MG63 (cell line): ENCODE data around the gene GSAP. TPM values are rescaled to one million over a fixed set of nuclear protein-coding genes. Genes with fewer than 3 reads are reported as not detected.
A peak's percentile ranks its signal among the peaks of the same experiment; 100 is the strongest.

Experiments used
- DNase-seq: peaks from one replicate; pipeline ENCODE4 v3.0.0-alpha.2; 2020
- H3K27me3 ChIP-seq: fragments of 250-450 bp; sonication (Bioruptor Pico); 2 replicates; pipeline ENCODE4 v1.5.1; 2020; ENCODE audit warnings: mild to moderate bottlenecking, moderate library complexity
- H3K36me3 ChIP-seq: fragments of 250-450 bp; sonication (Bioruptor Pico); 2 replicates; pipeline ENCODE4 v1.5.1; 2020; ENCODE audit warnings: mild to moderate bottlenecking, moderate library complexity
- H3K4me3 ChIP-seq: fragments of 250-450 bp; sonication (Bioruptor Pico); 2 replicates; pipeline ENCODE4 v1.5.1; 2020; ENCODE audit warnings: mild to moderate bottlenecking, moderate library complexity
- H3K9me3 ChIP-seq: fragments of 250-450 bp; sonication (Bioruptor Pico); 2 replicates; pipeline ENCODE4 v1.5.1; 2020; ENCODE audit warnings: mild to moderate bottlenecking, moderate library complexity
- total RNA-seq: library from RNA; depleted of rRNA; stranded (reverse); fragments of >200 nt; shearing (Covaris generic); gene quantifications from 2 replicates; pipeline ENCODE4 v1.2.3, GENCODE V29; 2014; ENCODE audit warnings: low replicate concordance

The GSAP gene
- total RNA-seq, 1 experiment from 2014 or later = 2.3 TPM

DNA sequence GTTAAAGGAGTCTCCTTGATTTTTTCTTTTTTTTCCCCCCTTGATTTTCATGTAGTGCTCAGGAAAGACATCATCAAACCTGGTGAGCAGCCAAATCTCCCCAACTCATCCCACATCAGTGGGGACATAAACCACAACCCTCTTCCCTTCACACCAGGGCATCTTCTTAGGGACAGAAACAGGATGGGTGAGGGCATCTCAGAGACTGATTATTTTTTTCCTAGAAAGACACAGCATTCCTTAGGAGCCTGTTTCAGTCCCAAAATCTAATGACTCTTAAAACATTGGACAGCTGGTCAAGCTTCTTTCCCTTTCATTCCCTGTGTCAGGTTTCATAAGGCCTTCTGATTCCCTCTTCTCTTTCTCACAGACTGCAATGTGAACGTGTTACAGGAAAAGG is 31.5 kb upstream of the GSAP start:
- H3K27me3 ChIP-seq = no peaks in the 10 kb centered on the region

DNA sequence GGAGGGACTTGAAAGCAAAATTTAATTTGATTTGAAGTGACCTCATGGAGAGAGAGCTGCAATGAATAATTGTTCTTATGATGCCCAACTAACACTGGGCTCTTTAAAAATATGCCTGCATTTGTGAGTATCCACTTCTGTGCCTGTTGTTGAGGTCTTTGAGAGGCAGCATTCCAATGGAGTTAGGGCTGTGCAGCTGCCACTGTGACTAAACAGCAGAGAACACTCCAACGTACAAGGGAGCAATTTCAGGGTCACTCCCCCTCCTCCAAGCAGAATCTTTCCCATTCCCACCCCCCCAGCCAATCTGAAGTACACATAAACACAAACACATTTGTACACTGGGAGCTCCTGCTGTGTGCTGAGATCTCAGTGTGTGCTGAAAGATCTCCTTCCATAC is 28.0 kb upstream of the GSAP start:
- Histone ChIP-seq H3K9me3 (no peaks in the 10 kb centered on the region), H3K36me3 (no peaks in the 10 kb centered on the region), H3K27me3 (no peaks in the 10 kb centered on the region), H3K4me3 (no peak overlapping the region)
- no peak for DNase-seq

More for the DNA sequence above, 31.5 kb upstream of the GSAP start:
- no peak for DNase-seq
- Histone ChIP-seq H3K9me3 (no peaks in the 10 kb centered on the region), H3K4me3 (no peak overlapping the region), H3K36me3 (no peaks in the 10 kb centered on the region)

DNA sequence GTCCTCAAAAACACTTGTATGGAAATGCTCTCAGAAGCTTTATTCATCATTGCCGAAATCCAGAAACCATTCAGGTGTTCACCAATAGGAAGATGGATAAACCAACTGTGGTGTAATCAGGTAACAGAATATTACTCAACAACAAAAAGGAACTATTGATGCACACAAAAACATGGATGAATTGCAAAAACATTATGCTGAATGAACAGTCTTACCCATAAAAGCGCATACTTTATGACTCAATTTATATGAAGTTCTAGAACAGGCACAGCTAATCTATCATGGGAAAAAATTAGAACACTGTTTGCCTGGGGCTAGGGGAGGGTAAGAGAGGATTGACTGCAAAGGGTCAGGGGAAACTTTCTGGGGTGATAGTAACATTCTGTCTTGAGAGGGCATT is 26.9 kb upstream of the GSAP start:
- DNase-seq = no peak
- H3K36me3 ChIP-seq = no peaks in the 10 kb centered on the region
- H3K4me3 ChIP-seq = no peak overlapping the region
- H3K27me3 ChIP-seq = no peaks in the 10 kb centered on the region
- no peaks in the 10 kb centered on the region for H3K9me3 ChIP-seq

DNA sequence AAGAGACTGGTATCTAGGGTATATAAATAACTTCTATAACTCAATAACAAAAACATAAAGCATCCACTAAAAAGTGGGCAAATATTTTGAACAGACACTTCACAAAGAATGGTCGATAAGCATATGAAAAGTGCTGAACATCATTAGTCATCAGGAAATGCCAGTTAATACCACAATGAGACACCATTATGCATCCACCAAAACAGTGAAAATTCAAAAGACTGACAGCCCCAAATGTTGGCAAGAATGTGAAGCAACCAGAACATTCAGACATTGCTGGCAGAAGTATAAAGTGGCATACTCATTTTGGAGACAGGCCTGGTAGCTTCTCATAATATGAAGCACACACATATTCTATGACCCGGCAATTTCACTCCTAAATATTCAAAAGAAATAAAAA is 26.5 kb upstream of the GSAP start:
- Histone ChIP-seq H3K4me3 (no peak overlapping the region), H3K9me3 (no peaks in the 10 kb centered on the region), H3K27me3 (no peaks in the 10 kb centered on the region), H3K36me3 (no peaks in the 10 kb centered on the region)
- peak; percentile 33 for DNase-seq

DNA sequence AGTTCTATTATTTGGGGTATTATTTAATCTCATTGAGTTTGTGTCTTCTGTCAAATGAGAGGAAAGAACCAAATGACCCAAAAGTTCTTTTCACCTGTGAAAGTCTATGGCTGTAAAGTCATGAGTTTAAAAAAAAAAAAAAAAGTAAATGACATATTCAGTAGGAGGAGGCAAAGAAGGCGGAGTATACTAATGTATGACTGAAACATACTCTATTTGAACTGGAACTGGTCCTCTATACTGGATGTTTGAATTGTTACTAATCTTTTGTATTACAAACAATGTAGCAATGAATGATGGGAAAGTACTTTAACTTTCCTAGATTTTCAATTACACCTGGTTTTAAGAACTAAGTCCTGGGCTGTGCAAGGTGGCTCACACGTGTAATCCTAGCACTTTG is 24.9 kb upstream of the GSAP start:
- Histone ChIP-seq H3K36me3 (no peaks in the 10 kb centered on the region), H3K27me3 (no peaks in the 10 kb centered on the region), H3K4me3 (no peak overlapping the region), H3K9me3 (no peaks in the 10 kb centered on the region)
- no peak for DNase-seq

DNA sequence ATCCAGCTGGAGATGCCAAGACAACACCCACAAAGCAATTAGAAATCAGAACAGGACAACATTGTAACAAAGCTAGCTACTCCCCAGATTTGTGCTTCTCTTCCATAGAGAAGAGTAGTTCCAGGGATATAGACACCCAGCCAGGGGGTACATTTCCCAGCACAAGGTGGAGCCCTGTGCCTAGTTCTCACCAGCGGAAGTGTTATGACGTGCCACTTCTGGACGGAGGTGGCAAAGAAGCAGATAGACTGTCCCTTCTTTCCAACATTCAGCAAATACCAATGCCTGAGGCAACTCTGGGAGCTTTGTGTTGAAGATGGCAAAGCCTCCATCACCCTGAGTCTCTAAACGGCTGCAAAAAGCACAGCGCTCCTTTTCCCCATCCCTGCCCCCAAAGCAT is 23.4 kb upstream of the GSAP start:
- Histone ChIP-seq H3K4me3 (no peak overlapping the region), H3K36me3 (no peaks in the 10 kb centered on the region), H3K9me3 (no peaks in the 10 kb centered on the region), H3K27me3 (no peaks in the 10 kb centered on the region)
- no peak for DNase-seq

DNA sequence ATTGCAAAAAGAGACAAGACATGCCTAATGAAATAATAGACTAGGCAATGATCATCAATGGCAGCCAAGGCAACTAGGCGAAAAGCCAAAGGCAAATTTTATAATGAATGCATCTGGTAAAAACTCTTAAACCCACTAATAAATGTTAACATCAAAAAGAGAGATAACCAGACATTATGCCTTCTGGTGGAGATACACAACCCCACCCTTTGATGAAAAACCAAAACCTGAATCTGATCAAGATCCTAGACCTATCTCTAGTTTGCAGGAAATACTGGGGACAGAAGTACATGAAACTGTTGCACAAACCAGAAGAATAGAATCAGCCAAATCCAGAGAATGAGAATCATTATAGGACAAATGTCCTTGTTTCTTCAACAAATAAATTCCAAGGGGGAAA is 22.0 kb upstream of the GSAP start:
- no peak for DNase-seq
- Histone ChIP-seq H3K4me3 (no peak overlapping the region), H3K36me3 (no peaks in the 10 kb centered on the region), H3K9me3 (no peaks in the 10 kb centered on the region), H3K27me3 (no peaks in the 10 kb centered on the region)

DNA sequence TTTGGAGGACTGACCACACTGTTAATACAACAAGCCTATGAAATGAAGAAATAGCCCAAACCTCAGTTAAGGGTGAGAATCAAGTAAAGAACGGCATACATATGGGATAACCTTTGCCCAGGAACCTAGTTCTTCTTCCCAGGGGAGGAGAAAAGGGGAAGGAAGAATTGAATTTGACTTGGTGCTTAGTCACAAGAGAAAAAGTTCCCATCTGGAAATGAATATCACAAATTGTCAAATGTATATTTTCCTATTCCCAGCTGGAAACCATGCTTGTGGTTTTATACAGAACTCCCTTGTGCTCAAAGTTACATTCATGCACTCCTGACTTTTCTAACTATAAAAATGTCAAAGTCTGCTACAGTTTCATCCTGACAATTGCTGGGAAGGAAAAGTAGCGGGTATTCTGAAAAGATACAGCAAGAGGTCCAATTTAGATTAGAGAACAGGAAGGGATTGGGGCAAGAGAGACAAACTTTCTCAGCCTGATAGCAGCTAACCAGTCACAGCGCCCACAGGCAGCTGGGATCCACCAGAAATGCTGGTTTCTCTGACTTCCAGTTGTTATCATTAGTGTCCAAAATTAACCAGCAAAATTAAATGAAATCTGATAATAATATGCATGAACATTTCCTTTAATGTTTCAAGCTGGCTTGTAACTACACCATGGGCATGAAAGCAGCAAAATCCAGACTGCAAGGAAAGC is 18.6 kb upstream of the GSAP start:
- no peak for DNase-seq
- Histone ChIP-seq H3K27me3 (no peaks in the 10 kb centered on the region), H3K9me3 (no peaks in the 10 kb centered on the region), H3K4me3 (no peak overlapping the region), H3K36me3 (no peaks in the 10 kb centered on the region)

DNA sequence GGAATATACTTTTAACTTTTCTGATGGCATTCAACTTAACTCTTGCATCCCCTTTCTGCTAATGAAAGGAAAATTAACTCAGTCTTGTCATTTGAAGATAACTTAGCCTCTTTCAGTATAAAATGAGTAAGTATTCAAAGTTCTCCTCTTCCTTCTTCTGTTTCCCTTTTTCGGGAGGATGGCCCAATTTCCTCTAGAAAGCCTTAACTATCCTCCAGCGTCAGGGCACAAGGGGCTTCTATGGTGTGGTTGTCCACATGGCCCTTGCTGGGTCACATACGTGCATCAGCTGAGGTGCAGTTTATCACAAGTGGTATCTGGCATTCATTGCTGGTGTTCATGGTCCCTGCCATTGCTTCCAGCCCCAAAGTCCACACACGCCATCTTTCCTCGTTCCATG is 17.8 kb upstream of the GSAP start:
- H3K9me3 ChIP-seq = no peaks in the 10 kb centered on the region
- no peaks in the 10 kb centered on the region for H3K27me3 ChIP-seq
- DNase-seq = no peak
- H3K4me3 ChIP-seq = no peak overlapping the region
- no peaks in the 10 kb centered on the region for H3K36me3 ChIP-seq

DNA sequence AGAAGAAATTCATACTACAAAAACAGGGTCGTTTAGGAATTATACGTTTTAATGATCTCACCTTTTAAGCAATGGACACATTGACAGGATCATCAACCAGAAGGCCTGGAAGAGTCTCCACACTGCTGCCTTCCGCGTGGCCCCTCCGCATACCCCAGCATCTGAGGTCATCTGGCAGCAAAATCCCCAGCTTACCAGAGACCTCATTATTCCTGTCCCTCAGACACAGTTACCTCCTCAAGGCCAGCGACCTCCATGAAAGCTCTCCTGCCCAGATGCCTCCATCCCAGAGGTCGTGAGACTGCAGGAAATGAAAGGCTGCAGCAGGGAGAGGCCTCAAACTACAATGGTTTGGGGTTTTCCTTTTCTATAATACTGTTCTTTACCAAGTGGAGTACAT is 14.8 kb upstream of the GSAP start:
- no peaks in the 10 kb centered on the region for H3K36me3 ChIP-seq
- H3K4me3 ChIP-seq = no peak overlapping the region

DNA sequence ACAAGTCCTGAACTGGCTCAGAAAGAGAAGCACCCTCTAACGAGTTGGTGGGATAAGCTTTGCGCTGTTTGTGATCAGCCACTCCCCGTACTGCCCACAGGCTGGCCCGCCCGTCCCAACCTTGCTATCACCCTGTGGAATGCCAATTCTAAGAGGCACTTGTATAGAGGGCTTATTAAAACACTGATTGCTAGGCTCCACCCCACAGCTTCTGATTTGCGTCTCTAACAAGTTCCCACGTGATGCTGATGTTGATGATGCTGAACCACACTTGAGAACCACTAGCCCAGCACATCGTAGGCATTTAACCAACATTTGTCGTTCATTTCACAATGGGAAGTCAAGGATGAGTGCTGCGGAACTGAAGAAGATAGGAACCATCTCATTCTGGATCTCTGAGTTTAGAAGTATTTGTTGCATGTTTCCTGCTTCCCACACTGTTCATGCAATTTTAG is 12.7 kb upstream of the GSAP start:
- Histone ChIP-seq H3K27me3 (no peaks in the 10 kb centered on the region), H3K36me3 (no peaks in the 10 kb centered on the region)

More for the DNA sequence above, 14.8 kb upstream of the GSAP start:
- H3K27me3 ChIP-seq = no peaks in the 10 kb centered on the region
- H3K9me3 ChIP-seq = no peaks in the 10 kb centered on the region
- DNase-seq = no peak

DNA sequence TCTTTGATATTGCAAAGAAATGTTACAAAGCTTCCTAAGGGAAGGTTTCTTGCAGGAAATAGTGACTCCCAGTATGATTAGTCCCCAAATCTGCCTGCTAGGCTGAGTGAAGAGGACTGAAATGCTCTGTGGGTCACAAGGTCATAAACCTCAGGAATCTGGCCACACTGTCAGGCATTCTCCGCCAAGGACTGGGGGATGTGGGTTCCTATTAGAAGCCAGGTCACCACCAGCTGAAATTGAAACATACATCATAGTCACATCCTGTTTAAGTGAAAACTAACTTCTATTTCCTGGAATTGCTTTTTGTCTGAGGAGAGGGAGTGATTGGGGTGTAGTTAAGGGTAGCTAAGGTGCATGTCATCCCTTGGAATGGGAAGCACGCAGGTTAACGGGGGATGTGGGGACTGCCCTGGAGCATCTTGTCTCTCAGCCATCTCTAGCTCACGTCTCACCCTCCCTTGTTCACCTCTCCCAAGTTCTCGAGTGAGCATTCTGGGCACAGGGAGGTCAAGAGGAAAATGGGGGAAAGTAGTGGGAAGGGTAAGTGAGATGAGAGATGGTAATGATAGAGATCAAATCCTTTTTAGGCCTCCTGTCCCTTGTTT is 12.0 kb upstream of the GSAP start:
- Histone ChIP-seq H3K9me3 (no peaks in the 10 kb centered on the region), H3K27me3 (no peaks in the 10 kb centered on the region), H3K36me3 (no peaks in the 10 kb centered on the region), H3K4me3 (no peak overlapping the region)
- peak; percentile 68 for DNase-seq

More for the DNA sequence above, 12.7 kb upstream of the GSAP start:
- DNase-seq = no peak
- Histone ChIP-seq H3K4me3 (no peak overlapping the region), H3K9me3 (no peaks in the 10 kb centered on the region)

DNA sequence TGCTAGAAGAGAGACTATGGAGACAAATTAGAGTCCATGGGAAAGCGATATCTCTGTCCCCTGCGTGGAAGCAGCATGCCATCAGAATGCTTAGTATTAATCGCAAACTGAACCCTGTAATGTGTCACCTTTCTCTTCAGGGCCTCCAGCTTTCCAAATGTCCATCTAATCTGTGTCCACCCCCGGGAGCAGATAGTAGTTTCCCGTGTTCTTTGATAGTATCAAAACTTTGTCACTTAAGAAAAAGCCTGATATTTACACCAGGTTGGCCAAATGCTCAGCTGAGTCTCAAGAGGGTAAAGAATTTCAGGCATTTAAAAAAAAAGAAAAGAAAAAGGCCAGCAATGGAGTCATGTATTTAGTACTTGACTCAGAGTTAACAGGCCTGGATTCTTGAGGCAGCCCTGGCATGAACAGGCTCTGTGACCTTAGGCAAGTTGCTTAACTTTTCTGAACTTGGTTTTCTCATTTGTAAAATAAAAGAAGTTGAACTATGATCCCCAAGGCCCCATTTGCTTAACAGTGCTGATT is 10.4 kb upstream of the GSAP start:
- H3K27me3 ChIP-seq = no peaks in the 10 kb centered on the region
- H3K9me3 ChIP-seq = no peaks in the 10 kb centered on the region
- H3K36me3 ChIP-seq = no peaks in the 10 kb centered on the region
- H3K4me3 ChIP-seq = peak overlapping the region; percentile 21; the same call in 1 of the 2 replicates
- peak; percentile 15 for DNase-seq

DNA sequence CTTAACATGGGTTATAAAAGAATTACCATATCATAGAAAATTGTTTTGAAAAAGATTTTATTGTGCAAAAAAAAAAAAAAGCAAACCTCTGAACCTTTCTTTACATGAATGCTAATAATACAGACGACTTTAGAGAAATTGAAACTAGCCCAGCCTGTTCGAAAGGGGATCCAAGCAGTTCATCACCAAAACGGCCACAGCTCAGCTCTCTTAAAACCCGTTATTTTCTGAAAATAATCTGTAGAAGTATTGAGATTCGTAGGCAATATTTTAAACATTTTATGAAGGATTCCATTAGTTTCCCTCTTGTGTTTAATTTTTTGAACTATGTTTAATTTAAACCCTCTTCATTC is 9.9 kb upstream of the GSAP start:
- peak overlapping the region; percentile 21 for H3K4me3 ChIP-seq
- no peaks in the 10 kb centered on the region for H3K36me3 ChIP-seq
- DNase-seq = no peak
- no peaks in the 10 kb centered on the region for H3K9me3 ChIP-seq
- H3K27me3 ChIP-seq = no peaks in the 10 kb centered on the region

DNA sequence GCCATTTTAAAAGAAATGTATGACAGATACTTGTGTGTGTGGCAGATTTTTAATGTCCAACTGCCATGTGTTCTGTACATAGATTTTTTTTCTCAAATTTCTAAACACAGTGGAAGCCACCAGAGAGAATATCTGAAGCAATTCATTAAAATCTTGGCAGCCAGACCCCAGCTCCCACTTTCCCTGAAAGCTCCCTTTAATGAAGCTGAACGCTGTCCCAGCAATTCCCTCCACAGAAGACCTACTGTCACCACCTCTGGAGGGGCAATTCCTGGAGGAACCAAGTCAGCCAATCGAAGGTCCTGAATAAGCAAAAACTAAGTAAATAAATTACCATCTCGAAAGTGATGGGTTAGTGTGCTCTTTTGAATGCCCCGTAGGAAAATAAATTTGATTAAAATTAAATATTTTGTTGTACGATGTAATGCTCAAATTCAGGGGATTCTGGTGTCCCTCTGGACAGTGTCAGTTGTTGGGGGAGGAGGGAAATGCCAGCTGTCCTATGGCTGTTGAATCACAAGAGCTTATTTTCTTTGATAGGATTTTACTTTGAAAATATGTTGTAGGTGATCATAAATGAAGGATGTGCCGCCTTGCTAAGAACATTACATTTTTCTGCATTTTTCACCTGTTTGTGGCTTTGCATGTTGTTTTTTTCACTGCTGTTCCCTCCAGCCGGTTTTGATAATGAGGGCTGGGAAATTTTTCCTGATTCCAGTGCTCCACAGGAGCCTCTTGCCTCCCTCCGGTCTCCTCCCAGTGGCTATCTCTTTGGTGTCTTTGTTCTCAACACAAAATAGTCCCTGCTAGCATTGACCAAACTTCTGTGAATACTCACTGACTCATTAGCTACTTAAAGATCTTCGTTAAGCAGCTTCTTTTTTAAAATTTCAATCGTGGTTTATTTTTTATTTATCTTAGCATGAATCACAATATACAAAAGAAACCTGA is 9.2 kb upstream of the GSAP start:
- peak; percentile 34 for DNase-seq
- Histone ChIP-seq H3K36me3 (no peaks in the 10 kb centered on the region), H3K4me3 (peak overlapping the region; percentile 21), H3K27me3 (no peaks in the 10 kb centered on the region), H3K9me3 (no peaks in the 10 kb centered on the region)

DNA sequence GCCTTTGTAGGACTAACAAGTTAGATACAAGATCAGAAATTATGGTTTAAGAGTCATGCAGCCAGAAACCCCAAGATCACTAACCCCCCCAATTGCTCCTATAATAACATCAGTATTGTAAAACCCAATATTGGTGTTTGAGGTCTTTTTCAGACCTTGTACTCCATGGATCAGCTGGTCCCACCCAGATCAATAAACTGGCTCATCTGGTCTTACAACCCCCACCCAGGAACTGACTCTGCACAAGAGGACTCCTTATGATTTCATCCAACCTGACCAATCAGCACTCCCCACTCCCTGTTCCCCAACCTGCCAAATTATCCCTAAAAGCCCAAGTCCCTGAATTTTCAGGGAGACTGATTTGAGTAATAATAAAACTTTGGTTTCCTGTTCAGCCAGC is 6.4 kb upstream of the GSAP start:
- no peak overlapping the region for H3K4me3 ChIP-seq
- H3K27me3 ChIP-seq = no peaks in the 10 kb centered on the region
- no peak for DNase-seq

DNA sequence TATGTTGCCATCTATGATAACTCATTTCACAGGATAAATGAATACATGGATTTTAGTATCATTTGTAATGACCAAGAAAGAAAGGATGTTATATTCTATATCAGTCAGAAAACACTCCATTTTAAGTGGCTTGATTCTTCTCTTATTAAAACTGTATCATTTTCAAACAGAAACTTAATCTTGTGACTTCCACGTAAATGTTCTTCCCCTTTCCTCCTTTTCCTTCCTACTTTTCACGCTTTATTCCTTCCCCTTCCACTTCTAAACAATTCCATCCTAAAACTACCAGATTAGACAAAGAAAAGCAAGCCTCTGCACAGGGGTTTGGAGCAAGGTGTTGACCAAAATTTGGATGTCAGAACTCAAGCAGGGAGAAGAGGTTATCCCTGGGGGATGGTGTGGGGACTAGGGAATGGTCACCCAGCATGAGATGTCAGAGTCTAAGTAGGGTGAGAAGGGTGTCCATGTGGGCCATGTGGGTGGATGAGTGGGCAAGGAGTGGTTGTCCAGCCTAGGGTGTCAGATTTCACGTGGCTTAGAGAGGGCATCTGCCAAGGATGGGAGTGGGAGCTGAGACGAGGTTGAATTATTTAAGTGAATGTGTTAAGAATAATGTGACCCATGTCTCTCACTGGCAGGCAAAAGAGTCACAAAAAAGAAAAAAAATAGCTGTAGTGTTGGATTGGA is 5.0 kb upstream of the GSAP start:
- DNase-seq = no peak
- Histone ChIP-seq H3K27me3 (no peaks in the 10 kb centered on the region), H3K4me3 (no peak overlapping the region), H3K9me3 (no peaks in the 10 kb centered on the region), H3K36me3 (no peaks in the 10 kb centered on the region)

More for the DNA sequence above, 6.4 kb upstream of the GSAP start:
- H3K9me3 ChIP-seq = no peaks in the 10 kb centered on the region
- H3K36me3 ChIP-seq = no peaks in the 10 kb centered on the region
